ENCODE measurements around the gene PTPRC.

Gene PTPRC

GRCh38 chr1:198701250-198701649 lies 62.4 kb downstream of the PTPRC start:
- DNase-seq (ENCODE audit: low read depth), result no peak

- DNase-seq (ENCODE audit: low read depth), result no peak
Measured at GRCh38 chr1:198701766-198702539, 63.1 kb downstream of the PTPRC start.

DNA sequence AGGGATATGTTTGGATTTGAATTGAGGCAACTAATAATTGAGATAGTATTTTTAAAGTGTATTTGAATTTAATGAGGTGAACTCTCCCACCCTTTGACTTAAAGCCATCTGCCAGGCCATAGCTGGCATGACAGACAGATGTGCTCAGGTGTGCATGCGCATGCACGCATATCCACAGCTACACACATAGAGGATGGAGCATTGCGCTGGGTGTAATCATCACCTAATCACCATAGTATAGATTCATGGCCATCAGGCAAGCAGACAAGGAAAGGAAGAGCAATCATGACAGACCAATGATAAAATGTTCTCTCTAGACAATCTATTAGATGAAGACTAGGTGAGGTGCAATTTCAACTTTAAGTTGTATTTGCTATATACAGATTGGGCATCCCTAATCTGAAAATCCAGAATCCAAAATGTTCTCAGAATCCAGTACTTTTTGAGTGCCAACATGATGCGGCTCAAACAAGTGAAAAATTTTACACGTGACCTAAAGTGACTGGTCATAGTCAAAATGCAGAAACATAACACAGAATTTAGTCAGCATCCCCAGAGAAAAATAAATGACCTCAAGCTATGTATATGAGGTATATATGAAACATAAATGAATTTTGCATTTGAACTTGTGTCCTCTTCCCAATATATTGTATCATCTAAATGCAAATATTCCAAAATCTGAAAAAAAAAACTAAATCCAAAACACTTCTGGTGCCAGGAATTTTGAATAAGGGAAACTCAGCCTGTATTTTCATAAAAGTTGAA lies 70.1 kb downstream of the PTPRC start:
- DNase-seq (ENCODE audit: low read depth), result no peak

DNA sequence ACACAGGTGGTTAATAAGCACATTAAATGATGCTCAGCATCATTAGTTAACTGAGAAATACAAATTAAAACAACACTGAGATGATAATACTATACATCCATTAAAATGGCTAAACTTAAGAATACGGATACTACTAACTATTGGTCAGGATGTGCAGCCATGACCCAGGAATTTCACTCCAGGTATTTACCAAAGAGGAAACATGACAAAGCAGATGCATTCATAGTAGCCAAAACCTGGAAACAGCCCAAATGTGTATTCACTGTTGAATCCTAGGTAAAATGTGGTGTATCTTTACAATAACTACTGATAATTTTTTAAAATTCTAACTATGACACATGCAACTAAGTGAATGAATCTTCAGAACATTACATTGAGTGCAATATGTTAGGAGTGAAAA lies 73.0 kb downstream of the PTPRC start:
- no peak for DNase-seq (ENCODE audit: low read depth)

- no peak for DNase-seq (ENCODE audit: low read depth)
Measured at GRCh38 chr1:198713081-198713480, 74.2 kb downstream of the PTPRC start.

GRCh38 chr1:198714271-198714670 lies 75.4 kb downstream of the PTPRC start:
- no peak for DNase-seq (ENCODE audit: low read depth)

- DNase-seq (ENCODE audit: low read depth), result no peak
Measured at GRCh38 chr1:198716051-198716450, 77.2 kb downstream of the PTPRC start.

DNA sequence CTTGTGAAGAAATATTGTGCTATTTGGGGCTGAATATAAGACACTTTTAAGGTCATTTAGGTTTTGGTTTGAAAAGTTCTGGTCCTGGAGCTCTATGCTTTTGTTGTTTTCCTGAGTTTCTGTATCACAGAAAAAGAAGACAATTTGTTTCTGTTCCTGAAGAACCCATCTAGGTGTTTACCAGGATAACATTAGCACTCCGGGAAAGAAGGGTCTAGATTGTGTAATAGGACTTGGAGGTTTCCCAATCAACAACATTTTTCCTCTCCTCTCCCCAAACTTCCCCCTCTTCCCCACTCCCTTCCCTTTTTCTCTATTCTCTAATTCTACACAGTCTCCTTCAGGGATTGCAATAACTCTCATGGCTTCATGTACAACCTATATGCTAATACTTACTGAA lies 78.7 kb downstream of the PTPRC start:
- DNase-seq (ENCODE audit: low read depth), result no peak

- no peak for DNase-seq (ENCODE audit: low read depth)
Measured at GRCh38 chr1:198723127-198723526, 84.3 kb downstream of the PTPRC start.

DNA sequence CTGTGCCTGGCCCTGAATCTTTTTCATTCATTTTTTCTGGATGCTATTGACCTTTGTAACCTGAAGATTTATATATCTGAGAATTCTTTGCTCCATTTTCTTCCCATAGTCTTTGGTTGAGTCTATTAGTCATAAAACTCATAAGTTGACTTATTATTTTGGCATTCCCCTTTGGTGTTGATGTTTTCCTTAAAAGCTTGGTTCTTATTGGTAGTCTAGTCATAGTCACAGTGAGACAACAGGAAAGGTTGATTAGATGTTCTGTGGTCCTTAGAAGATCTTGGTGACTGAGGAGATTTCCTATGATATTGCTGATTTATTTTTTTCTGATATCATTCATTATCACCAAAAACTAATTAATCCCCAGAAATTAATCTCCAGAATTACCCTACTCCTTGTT lies 86.2 kb downstream of the PTPRC start:
- no peak for DNase-seq (ENCODE audit: low read depth)

GRCh38 chr1:198726455-198726854 lies 87.6 kb downstream of the PTPRC start:
- no peak for DNase-seq (ENCODE audit: low read depth)

- DNase-seq (ENCODE audit: low read depth), result no peak
Measured at GRCh38 chr1:198729195-198729863, 90.5 kb downstream of the PTPRC start.

- DNase-seq (ENCODE audit: low read depth), result no peak
Measured at GRCh38 chr1:198730952-198731351, 92.1 kb downstream of the PTPRC start.

- DNase-seq (ENCODE audit: low read depth), result no peak
Measured at GRCh38 chr1:198734323-198735008, 95.6 kb downstream of the PTPRC start.

- DNase-seq (ENCODE audit: low read depth), result no peak
Measured at GRCh38 chr1:198741744-198742143, 102.9 kb downstream of the PTPRC start.

GRCh38 chr1:198747127-198747526 lies 108.3 kb downstream of the PTPRC start:
- DNase-seq (ENCODE audit: low read depth), result no peak

DNA sequence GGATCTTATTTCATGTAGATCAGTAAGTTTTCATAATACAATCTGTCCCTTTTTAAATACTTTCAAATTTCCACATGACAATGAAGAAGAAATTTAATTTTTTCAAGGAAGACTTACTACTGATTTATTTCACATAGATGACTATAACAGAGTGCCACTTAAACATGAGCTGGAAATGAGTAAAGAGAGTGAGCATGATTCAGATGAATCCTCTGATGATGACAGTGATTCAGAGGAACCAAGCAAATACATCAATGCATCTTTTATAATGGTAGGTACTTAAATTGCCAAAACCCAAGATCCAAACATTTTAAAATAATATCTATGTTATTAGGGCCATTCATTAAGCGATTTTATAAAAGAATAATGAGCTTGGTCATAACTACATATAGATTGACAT lies 110.4 kb downstream of the PTPRC start:
- no peak for DNase-seq (ENCODE audit: low read depth)

GRCh38 chr1:198750081-198750480 lies 111.2 kb downstream of the PTPRC start:
- DNase-seq (ENCODE audit: low read depth), result no peak

DNA sequence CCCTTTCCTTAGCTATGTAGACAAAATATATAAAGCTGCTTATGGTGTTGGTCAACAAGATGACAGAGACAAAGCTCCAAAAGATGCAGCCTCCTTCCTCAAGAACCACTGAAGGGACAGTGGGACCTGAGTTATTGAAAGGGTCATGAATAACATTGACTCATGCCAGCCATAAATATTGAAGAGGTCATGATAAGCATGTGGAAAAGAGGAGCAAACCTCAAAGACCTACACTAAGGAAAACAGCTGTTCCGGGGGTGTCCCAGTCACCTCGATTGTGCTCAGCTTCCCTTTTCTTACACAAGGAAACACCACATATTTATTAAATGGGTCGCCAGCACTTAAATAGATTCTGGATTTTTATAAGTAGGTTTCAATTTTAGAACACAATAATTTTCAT lies 112.9 kb downstream of the PTPRC start:
- DNase-seq (ENCODE audit: low read depth), result no peak

GRCh38 chr1:198754670-198755069 lies 115.8 kb downstream of the PTPRC start:
- DNase-seq (ENCODE audit: low read depth), result no peak

- no peak for DNase-seq (ENCODE audit: low read depth)
Measured at GRCh38 chr1:198755715-198756114, 116.9 kb downstream of the PTPRC start.

DNA sequence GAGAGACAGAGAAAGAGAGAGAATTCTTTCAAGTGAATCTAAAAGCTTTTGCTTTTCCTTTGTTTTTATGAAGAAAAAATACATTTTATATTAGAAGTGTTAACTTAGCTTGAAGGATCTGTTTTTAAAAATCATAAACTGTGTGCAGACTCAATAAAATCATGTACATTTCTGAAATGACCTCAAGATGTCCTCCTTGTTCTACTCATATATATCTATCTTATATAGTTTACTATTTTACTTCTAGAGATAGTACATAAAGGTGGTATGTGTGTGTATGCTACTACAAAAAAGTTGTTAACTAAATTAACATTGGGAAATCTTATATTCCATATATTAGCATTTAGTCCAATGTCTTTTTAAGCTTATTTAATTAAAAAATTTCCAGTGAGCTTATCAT lies 117.6 kb downstream of the PTPRC start:
- no peak for DNase-seq (ENCODE audit: low read depth)
